Cerebellar nuclear complex (tissue), 1 donor: ENCODE results near the gene BSG.
"Not testable (repeated sequence)": the region's sequence is repeated elsewhere in the genome, so short reads cannot be mapped to it uniquely, and the experiment has no call there.

Experiments
- DNase-seq, 2 experiments: peaks; one replicate each; lab custom pipeline; 2025; lab: John Stamatoyannopoulos, UW

The BSG gene

DNA sequence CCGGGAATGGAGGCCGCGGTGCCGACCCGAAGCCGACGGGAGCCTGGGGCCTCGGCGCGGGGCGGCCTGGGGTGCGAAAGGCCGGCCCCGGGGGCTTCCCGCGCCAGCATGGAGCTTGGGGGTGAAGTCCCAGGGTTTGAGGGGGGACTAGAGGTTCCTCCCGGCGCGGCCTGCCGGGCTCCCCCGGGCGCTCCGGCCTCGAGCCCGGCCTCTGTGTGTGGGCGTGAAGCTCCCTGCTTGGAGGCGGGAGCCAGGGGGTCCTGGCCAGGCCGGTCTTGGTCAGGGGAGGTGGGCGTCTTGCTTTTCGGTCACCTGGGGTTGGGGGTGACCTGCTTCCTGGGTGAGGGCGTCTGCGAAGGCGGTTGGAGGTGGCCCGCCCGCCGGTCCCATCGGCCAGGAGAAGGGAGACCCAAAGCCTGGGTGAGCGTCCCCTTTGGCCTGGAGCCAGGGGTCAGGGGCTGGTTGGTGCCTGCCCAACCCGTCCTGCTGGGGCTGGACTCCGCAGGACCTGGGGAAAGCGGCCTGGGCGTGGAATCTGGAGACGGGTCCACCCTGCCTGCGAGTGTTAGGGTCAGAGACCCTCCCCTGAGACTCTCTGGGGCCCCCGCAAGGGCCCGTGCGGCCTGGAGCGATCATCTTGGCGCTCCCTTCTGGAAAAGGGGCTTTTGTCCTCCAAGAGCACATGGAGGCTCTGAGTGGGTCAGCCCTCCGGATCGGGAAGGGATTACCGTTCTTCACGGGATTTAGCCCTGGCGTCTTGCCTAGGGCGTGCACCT is 535 bp downstream of the BSG start:
- no peak for DNase-seq

DNA sequence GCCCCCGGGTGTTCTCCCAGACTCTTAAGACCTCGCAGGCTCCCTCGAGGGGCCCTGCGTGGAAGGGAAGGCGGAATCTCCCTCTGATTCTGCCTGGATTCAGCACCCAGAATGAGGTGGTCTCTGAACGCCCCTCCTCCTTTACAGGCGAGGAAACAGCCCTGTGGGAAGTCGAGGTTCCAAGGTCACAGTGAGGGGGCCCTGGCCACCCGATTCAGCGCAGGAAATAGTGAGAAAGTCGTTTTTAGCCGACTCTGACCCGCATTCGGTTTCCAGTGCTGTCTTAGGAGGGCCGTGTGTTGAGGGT is 1.1 kb downstream of the BSG start:
- no peak for DNase-seq

GRCh38 chr19:574658-575526 is 2.5 kb downstream of the BSG start:
- no peak for DNase-seq

GRCh38 chr19:575527-576506 is 3.4 kb downstream of the BSG start:
- DNase-seq: no peak

GRCh38 chr19:576768-577438 is 4.5 kb downstream of the BSG start:
- DNase-seq: no peak

- DNase-seq: no peak
Observed at GRCh38 chr19:577439-578392, 5.3 kb downstream of the BSG start.

- DNase-seq: no peak
Observed at GRCh38 chr19:579111-579841, 6.9 kb downstream of the BSG start.

GRCh38 chr19:579842-580155 is 7.4 kb downstream of the BSG start:
- DNase-seq: no peak

DNA sequence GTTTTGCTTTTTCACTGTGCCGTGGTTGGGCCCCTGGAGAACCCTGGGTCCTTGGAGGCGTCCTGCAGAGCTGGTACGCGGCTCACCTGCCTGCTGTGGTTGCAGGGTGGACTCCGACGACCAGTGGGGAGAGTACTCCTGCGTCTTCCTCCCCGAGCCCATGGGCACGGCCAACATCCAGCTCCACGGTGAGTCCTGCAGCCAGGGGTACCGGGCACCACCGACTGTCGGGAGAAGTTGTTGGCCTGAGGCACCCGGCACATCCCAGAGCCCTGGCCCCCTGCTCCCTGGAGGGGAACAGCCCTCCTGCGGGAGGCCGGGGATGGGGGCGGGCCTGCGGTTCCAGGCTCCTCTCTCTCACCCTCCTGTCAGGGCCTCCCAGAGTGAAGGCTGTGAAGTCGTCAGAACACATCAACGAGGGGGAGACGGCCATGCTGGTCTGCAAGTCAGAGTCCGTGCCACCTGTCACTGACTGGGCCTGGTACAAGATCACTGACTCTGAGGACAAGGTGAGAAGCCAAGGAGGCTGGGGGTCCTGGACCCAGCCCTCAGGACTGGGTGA is 8.0 kb downstream of the BSG start:
- no peak for DNase-seq

DNA sequence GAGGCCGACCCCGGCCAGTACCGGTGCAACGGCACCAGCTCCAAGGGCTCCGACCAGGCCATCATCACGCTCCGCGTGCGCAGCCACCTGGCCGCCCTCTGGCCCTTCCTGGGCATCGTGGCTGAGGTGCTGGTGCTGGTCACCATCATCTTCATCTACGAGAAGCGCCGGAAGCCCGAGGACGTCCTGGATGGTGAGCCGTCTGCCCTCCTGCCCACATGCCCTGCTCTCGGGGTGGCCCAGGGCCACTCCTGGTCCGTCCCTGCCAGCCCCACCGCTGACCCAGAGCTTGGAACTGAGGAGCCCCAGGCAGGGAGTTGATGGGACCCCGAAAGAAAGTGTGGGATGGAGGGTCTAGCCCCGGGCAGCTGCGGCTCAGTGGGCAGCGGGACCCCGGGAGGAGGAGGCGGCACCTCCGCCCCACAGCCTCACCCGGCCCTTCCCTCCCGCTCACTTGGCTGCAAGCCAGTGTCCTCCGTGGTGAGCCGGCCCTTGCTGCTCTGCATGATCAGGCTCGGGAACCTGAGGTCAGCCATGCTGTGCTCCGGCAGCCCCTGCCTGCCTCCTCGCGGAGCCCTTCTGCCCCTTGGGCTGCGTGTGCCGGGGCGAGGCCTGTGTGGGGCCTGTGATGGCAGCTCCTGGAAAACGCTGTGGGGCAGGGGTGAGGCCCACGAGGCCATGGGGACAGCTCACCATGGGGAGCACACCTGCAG is 9.2 kb downstream of the BSG start:
- no peak for DNase-seq

- DNase-seq: no peak
Observed at GRCh38 chr19:582497-583197, 10.3 kb downstream of the BSG start.

GRCh38 chr19:583198-583967 is 11.0 kb downstream of the BSG start:
- DNase-seq: no peak

DNA sequence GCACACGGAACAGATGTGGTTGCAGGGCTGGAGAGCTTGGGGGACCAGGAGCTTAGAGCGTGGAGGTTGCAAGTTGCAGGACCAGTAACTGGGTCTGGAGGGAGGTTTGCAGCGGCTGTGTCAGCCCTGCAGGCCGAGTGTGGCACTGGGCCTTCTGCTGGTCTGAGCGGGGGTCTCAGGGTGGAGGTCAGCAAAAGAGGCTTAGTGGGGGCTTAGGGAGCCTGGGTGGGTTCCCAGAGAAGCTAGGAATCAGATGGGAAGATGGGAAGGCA is 11.5 kb downstream of the BSG start:
- no peak for DNase-seq

- DNase-seq: no peak
Observed at GRCh38 chr19:584240-585001, 12.0 kb downstream of the BSG start.

GRCh38 chr19:585146-585545 is 12.8 kb downstream of the BSG start:
- not testable (repeated sequence) for DNase-seq

- no peak for DNase-seq
Observed at GRCh38 chr19:585551-586110, 13.2 kb downstream of the BSG start.
